HepG2 (cell line): ENCODE data around the gene TLDC2. TPM values are rescaled to one million over a fixed set of nuclear protein-coding genes. Genes with fewer than 3 reads are reported as not detected.
A peak's percentile ranks its signal among the peaks of the same experiment; 100 is the strongest.

ENCODE experiments used
- DPF2 ChIP-seq: sonication (generic); formaldehyde crosslinking; IDR thresholded peaks from 2 replicates; pipeline ENCODE4 v1.4.0; 2020; ENCODE audit warnings: mild to moderate bottlenecking, low read depth, missing genetic modification reagents, borderline replicate concordance
- FIP1L1 ChIP-seq: fragments of 200-400 bp; formaldehyde crosslinking; IDR thresholded peaks from 2 replicates; pipeline ENCODE4 v1.6.1; 2018; ENCODE audit warnings: low read depth, mild to moderate bottlenecking, low read length, moderate library complexity, borderline replicate concordance; ENCODE audit not compliant: insufficient read depth
- NFATC3 ChIP-seq: sonication (generic); formaldehyde crosslinking; IDR thresholded peaks from 2 replicates; pipeline ENCODE4 v1.5.1; 2020; ENCODE audit warnings: mild to moderate bottlenecking, missing genetic modification reagents
- SPEN ChIP-seq: sonication (generic); formaldehyde crosslinking; IDR thresholded peaks from 2 replicates; pipeline ENCODE4 v1.5.1; 2020; ENCODE audit warnings: low read depth, mild to moderate bottlenecking, missing genetic modification reagents
- TARDBP ChIP-seq: sonication (generic); formaldehyde crosslinking; IDR thresholded peaks from 2 replicates; pipeline ENCODE4 v1.8.0; 2022; ENCODE audit warnings: mild to moderate bottlenecking, missing genetic modification reagents
- ZNF264 ChIP-seq: sonication (generic); formaldehyde crosslinking; IDR thresholded peaks from 2 replicates; pipeline ENCODE4 v1.4.0; 2020; ENCODE audit warnings: missing genetic modification reagents
- ZNF598 ChIP-seq: sonication (generic); formaldehyde crosslinking; IDR thresholded peaks from 2 replicates; pipeline ENCODE4 v1.5.1; 2020; ENCODE audit warnings: mild to moderate bottlenecking, missing genetic modification reagents, borderline replicate concordance
- ZNF709 ChIP-seq: sonication (generic); formaldehyde crosslinking; IDR thresholded peaks from 2 replicates; pipeline ENCODE4 v1.5.0; 2020; ENCODE audit warnings: mild to moderate bottlenecking, missing genetic modification reagents
- ZNF746 ChIP-seq: sonication (generic); formaldehyde crosslinking; IDR thresholded peaks from 2 replicates; pipeline ENCODE4 v1.8.0; 2022; ENCODE audit warnings: mild to moderate bottlenecking, missing genetic modification reagents
- polyA plus RNA-seq, 8 experiments: library from polyadenylated mRNA; depleted of rRNA in 3 of 8; stranded (reverse) in 7 of 8; unstranded in 1 of 8; fragments of >200 nt; fragmentation: Illumina TruSeq in 4 of 8; extraction: Trizol in 4 of 8; gene quantifications; 2 replicates each; pipeline versions ENCODE4 v1.2.1 to v1.2.3, GENCODE V29; 2011 to 2016; ENCODE audit warnings: low read depth in 4 of 8, missing spikeins in 1 of 8, mixed read lengths in 1 of 8; ENCODE audit not compliant: insufficient read depth in 1 of 8
- total RNA-seq, 5 experiments: library from RNA; depleted of rRNA; stranded (reverse); fragments of >200 nt; fragmentation: Illumina TruSeq; extraction: Trizol; gene quantifications; 2 replicates each; pipeline ENCODE4 v1.2.3, GENCODE V29; 2016; ENCODE audit warnings: low read depth in 1 of 5
- TF ChIP-seq, protein P1 (sequence below): IDR thresholded peaks from 2 replicates; pipeline ENCODE4 v1.6.1; 2016; ENCODE audit warnings: missing compliant biosample characterization, missing genetic modification reagents, borderline replicate concordance
- TF ChIP-seq, protein P2 (sequence below), 2 experiments: IDR thresholded peaks; 2 replicates each; pipeline ENCODE4 v1.6.1; 2011 to 2012; ENCODE audit warnings: low read length in 2 of 2, borderline replicate concordance in 1 of 2, low read depth in 1 of 2, mild to moderate bottlenecking in 1 of 2, moderate library complexity in 1 of 2
- TF ChIP-seq, protein P3 (sequence below): sonication (generic); formaldehyde crosslinking; IDR thresholded peaks from 2 replicates; pipeline ENCODE4 v1.5.0; 2020; ENCODE audit warnings: missing genetic modification reagents
- TF ChIP-seq, protein P4 (sequence below): IDR thresholded peaks from 2 replicates; pipeline ENCODE4 v1.6.1; 2016; ENCODE audit warnings: low read depth, control low read depth
- TF ChIP-seq, protein P5 (sequence below): IDR thresholded peaks from 2 replicates; pipeline ENCODE4 v1.6.1; 2016; ENCODE audit warnings: missing compliant biosample characterization, missing genetic modification reagents, borderline replicate concordance
- TF ChIP-seq, protein P6 (sequence below): sonication (generic); formaldehyde crosslinking; IDR thresholded peaks from 2 replicates; pipeline ENCODE4 v1.4.0; 2020; ENCODE audit warnings: missing genetic modification reagents, borderline replicate concordance

Gene TLDC2
- total and polyA plus RNA-seq, 2 of the 13 experiments (the other 11 are each of a cell fraction or from before 2014, with no cell fraction given), result 1.5 to 1.6 TPM

DNA sequence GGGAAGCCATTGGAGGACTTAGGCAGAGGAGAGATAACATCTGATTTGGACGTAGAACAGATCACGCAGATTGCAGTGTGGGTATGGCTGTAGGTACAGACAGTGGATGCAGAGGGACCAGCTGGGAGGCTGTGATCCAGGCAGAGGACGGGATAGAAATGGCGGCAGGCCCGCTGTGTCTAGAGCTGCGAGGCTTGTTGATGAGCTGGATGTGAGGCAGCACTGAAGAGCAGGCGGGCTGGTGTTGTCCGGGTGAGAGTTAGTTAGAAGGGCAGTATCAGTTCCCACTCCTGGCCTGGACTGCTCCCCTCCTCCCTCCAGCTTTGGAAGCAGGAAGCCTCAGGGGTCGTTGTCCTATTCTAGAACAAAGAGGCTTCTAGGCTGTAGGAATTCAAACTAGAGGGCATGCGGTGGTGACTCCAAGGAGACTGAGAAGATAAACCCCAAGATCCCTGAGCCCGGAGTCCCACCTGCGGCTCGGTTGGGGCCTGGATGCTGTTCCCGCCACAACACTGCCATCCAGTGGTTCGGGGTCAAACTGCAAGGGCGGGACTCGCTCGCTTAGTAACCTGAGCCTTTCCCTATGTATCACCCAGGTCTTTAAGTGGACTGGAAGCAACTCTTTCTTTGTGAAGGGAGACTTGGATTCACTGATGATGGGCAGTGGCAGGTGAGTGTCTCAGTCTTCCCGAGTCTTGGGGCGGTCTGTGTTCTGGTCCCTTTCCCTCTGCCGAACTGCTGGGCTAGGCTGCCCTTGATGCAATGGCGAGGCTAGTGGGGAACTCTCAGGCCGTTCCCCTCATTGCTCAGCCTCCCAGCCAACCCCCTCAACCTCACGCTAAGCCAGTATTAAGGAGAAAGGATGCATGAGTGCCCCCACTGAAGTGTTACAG, 11.2 kb downstream of the TLDC2 start (continued):
- TF ChIP-seq, protein P1, sequence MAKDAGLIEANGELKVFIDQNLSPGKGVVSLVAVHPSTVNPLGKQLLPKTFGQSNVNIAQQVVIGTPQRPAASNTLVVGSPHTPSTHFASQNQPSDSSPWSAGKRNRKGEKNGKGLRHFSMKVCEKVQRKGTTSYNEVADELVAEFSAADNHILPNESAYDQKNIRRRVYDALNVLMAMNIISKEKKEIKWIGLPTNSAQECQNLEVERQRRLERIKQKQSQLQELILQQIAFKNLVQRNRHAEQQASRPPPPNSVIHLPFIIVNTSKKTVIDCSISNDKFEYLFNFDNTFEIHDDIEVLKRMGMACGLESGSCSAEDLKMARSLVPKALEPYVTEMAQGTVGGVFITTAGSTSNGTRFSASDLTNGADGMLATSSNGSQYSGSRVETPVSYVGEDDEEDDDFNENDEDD (CRISPR knock-in tag), result peak; percentile 69; the same call in 1 of the 2 replicates
- TF ChIP-seq ZNF746 (CRISPR knock-in tag) (no peak), FIP1L1 (0 out of 2 replicates have a peak, but pooled peaks have one; percentile 38), NFATC3 (CRISPR knock-in tag) (peak; percentile 51; the same call in 1 of the 2 replicates), TARDBP (CRISPR knock-in tag) (peak; percentile 61; the same call in 1 of the 2 replicates), DPF2 (CRISPR knock-in tag) (no peak), ZNF598 (peak; percentile 83; the same call in 1 of the 2 replicates), ZNF264 (CRISPR knock-in tag) (no peak), ZNF709 (CRISPR knock-in tag) (peak; percentile 37; the same call in 1 of the 2 replicates), SPEN (CRISPR knock-in tag) (peak; percentile 63)
- TF ChIP-seq, protein P2, sequence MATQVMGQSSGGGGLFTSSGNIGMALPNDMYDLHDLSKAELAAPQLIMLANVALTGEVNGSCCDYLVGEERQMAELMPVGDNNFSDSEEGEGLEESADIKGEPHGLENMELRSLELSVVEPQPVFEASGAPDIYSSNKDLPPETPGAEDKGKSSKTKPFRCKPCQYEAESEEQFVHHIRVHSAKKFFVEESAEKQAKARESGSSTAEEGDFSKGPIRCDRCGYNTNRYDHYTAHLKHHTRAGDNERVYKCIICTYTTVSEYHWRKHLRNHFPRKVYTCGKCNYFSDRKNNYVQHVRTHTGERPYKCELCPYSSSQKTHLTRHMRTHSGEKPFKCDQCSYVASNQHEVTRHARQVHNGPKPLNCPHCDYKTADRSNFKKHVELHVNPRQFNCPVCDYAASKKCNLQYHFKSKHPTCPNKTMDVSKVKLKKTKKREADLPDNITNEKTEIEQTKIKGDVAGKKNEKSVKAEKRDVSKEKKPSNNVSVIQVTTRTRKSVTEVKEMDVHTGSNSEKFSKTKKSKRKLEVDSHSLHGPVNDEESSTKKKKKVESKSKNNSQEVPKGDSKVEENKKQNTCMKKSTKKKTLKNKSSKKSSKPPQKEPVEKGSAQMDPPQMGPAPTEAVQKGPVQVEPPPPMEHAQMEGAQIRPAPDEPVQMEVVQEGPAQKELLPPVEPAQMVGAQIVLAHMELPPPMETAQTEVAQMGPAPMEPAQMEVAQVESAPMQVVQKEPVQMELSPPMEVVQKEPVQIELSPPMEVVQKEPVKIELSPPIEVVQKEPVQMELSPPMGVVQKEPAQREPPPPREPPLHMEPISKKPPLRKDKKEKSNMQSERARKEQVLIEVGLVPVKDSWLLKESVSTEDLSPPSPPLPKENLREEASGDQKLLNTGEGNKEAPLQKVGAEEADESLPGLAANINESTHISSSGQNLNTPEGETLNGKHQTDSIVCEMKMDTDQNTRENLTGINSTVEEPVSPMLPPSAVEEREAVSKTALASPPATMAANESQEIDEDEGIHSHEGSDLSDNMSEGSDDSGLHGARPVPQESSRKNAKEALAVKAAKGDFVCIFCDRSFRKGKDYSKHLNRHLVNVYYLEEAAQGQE (IDR thresholded peaks at IDR 0.05; ENCODE audit: borderline replicate concordance in 1 of 2, low read depth in 1 of 2, low read length in 2 of 2), result peak in 1 of 2 experiments; percentile 11; a peak in 1 of 4 replicates
- TF ChIP-seq, protein P3, sequence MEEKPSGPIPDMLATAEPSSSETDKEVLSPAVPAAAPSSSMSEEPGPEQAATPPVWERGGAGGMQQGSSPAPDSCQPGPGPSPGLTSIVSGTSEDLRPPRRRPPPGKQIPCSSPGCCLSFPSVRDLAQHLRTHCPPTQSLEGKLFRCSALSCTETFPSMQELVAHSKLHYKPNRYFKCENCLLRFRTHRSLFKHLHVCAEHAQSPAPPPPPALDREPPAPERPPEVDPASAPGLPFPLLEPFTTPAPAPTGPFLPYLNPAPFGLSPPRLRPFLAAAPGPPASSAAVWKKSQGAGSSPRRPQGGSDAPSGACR (CRISPR knock-in tag), result 0 out of 2 replicates have a peak, but pooled peaks have one; percentile 87
- TF ChIP-seq, protein P4, sequence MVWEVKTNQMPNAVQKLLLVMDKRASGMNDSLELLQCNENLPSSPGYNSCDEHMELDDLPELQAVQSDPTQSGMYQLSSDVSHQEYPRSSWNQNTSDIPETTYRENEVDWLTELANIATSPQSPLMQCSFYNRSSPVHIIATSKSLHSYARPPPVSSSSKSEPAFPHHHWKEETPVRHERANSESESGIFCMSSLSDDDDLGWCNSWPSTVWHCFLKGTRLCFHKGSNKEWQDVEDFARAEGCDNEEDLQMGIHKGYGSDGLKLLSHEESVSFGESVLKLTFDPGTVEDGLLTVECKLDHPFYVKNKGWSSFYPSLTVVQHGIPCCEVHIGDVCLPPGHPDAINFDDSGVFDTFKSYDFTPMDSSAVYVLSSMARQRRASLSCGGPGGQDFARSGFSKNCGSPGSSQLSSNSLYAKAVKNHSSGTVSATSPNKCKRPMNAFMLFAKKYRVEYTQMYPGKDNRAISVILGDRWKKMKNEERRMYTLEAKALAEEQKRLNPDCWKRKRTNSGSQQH (CRISPR knock-in tag), result peak; percentile 23; the same call in 1 of the 2 replicates
- TF ChIP-seq, protein P5, sequence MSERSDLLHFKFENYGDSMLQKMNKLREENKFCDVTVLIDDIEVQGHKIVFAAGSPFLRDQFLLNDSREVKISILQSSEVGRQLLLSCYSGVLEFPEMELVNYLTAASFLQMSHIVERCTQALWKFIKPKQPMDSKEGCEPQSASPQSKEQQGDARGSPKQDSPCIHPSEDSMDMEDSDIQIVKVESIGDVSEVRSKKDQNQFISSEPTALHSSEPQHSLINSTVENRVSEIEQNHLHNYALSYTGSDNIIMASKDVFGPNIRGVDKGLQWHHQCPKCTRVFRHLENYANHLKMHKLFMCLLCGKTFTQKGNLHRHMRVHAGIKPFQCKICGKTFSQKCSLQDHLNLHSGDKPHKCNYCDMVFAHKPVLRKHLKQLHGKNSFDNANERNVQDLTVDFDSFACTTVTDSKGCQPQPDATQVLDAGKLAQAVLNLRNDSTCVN (CRISPR knock-in tag), result peak; percentile 48; the same call in 1 of the 2 replicates
- TF ChIP-seq, protein P6, sequence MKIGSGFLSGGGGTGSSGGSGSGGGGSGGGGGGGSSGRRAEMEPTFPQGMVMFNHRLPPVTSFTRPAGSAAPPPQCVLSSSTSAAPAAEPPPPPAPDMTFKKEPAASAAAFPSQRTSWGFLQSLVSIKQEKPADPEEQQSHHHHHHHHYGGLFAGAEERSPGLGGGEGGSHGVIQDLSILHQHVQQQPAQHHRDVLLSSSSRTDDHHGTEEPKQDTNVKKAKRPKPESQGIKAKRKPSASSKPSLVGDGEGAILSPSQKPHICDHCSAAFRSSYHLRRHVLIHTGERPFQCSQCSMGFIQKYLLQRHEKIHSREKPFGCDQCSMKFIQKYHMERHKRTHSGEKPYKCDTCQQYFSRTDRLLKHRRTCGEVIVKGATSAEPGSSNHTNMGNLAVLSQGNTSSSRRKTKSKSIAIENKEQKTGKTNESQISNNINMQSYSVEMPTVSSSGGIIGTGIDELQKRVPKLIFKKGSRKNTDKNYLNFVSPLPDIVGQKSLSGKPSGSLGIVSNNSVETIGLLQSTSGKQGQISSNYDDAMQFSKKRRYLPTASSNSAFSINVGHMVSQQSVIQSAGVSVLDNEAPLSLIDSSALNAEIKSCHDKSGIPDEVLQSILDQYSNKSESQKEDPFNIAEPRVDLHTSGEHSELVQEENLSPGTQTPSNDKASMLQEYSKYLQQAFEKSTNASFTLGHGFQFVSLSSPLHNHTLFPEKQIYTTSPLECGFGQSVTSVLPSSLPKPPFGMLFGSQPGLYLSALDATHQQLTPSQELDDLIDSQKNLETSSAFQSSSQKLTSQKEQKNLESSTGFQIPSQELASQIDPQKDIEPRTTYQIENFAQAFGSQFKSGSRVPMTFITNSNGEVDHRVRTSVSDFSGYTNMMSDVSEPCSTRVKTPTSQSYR (CRISPR knock-in tag), result no peak
